HG03354 (cell line): ENCODE results near the gene THUMPD2.

ENCODE experiments used
- ATAC-seq: cut with Tn5 transposase; IDR thresholded peaks from one replicate; pipeline ENCODE4 v1.9.1; 2021; ENCODE audit warnings: mild to moderate bottlenecking; ENCODE audit not compliant: unreplicated experiment, poor library complexity, severe bottlenecking

The THUMPD2 gene

GRCh38 chr2:39723946-39724827 is 54.9 kb downstream of the THUMPD2 start:
- no peak for ATAC-seq

GRCh38 chr2:39723497-39723896 is 55.6 kb downstream of the THUMPD2 start:
- ATAC-seq, result no peak

GRCh38 chr2:39720970-39721369 is 58.1 kb downstream of the THUMPD2 start:
- no peak for ATAC-seq

- ATAC-seq, result no peak
These were observed 59.7 kb downstream of the THUMPD2 start for GRCh38 chr2:39719317-39719716.

- no peak for ATAC-seq
These were observed 60.6 kb downstream of the THUMPD2 start for GRCh38 chr2:39718483-39718882.

- no peak for ATAC-seq
These were observed 62.0 kb downstream of the THUMPD2 start for GRCh38 chr2:39717067-39717466.

- ATAC-seq, result no peak
These were observed 63.2 kb downstream of the THUMPD2 start for GRCh38 chr2:39715822-39716221.

GRCh38 chr2:39715095-39715494 is 64.0 kb downstream of the THUMPD2 start:
- no peak for ATAC-seq

- ATAC-seq, result no peak
These were observed 66.1 kb downstream of the THUMPD2 start for GRCh38 chr2:39712953-39713352.

GRCh38 chr2:39710807-39711206 is 68.3 kb downstream of the THUMPD2 start:
- no peak for ATAC-seq

- no peak for ATAC-seq
These were observed 71.1 kb downstream of the THUMPD2 start for GRCh38 chr2:39708003-39708402.

GRCh38 chr2:39706945-39707344 is 72.1 kb downstream of the THUMPD2 start:
- no peak for ATAC-seq

- ATAC-seq, result no peak
These were observed 72.7 kb downstream of the THUMPD2 start for GRCh38 chr2:39706312-39706711.

- no peak for ATAC-seq
These were observed 73.4 kb downstream of the THUMPD2 start for GRCh38 chr2:39705638-39706037.

GRCh38 chr2:39704540-39704939 is 74.5 kb downstream of the THUMPD2 start:
- ATAC-seq, result no peak

- ATAC-seq, result no peak
These were observed 75.7 kb downstream of the THUMPD2 start for GRCh38 chr2:39703181-39703872.

GRCh38 chr2:39701137-39701536 is 77.9 kb downstream of the THUMPD2 start:
- no peak for ATAC-seq

- ATAC-seq, result no peak
These were observed 81.6 kb downstream of the THUMPD2 start for GRCh38 chr2:39697454-39697853.

- no peak for ATAC-seq
These were observed 82.2 kb downstream of the THUMPD2 start for GRCh38 chr2:39696838-39697237.

GRCh38 chr2:39696101-39696553 is 82.9 kb downstream of the THUMPD2 start:
- ATAC-seq, result no peak

GRCh38 chr2:39693245-39693644 is 85.8 kb downstream of the THUMPD2 start:
- ATAC-seq, result no peak
